OCI-LY1 (cell line): ENCODE measurements around the gene MTMR12.

Source experiments
- EZH2 ChIP-seq: fragments of 200-600 bp; sonication (generic), shearing (Covaris generic); IDR thresholded peaks from 2 replicates; pipeline ENCODE4 v1.8.0; 2017; ENCODE audit warnings: borderline replicate concordance, mixed run types, mild to moderate bottlenecking, antibody characterized with exemption, low read length, moderate library complexity, mixed read lengths
- TF ChIP-seq, protein P1 (sequence below): fragments of 200-600 bp; sonication (generic), shearing (Covaris generic); IDR thresholded peaks from 2 replicates; pipeline ENCODE4 v1.5.1; 2017; ENCODE audit warnings: mild to moderate bottlenecking, antibody characterized with exemption, low read length, moderate library complexity, mixed read lengths

DNA sequence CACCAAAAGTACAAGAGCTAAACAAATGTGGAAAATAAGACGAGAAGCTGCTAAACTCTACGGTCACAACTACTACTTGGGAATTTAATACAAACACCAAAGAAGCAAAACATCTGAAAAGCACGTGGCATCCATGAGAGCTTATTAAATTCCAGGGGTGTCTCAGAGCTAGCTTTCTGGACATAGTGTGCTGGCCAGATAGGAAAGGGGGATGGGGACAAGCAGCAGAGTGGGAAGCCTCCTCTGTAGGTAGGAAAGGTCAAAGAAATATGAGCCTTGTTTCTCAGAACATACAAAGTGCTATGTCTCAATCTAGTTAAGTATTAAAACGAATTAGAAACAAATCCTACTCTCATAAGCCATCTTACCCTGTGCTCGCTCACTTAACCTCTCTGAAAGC lies 87.3 kb downstream of the MTMR12 start:
- TF ChIP-seq, protein P1, sequence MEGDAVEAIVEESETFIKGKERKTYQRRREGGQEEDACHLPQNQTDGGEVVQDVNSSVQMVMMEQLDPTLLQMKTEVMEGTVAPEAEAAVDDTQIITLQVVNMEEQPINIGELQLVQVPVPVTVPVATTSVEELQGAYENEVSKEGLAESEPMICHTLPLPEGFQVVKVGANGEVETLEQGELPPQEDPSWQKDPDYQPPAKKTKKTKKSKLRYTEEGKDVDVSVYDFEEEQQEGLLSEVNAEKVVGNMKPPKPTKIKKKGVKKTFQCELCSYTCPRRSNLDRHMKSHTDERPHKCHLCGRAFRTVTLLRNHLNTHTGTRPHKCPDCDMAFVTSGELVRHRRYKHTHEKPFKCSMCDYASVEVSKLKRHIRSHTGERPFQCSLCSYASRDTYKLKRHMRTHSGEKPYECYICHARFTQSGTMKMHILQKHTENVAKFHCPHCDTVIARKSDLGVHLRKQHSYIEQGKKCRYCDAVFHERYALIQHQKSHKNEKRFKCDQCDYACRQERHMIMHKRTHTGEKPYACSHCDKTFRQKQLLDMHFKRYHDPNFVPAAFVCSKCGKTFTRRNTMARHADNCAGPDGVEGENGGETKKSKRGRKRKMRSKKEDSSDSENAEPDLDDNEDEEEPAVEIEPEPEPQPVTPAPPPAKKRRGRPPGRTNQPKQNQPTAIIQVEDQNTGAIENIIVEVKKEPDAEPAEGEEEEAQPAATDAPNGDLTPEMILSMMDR, result no peak
- TF ChIP-seq EZH2, result no peak
